IgD-negative memory B cell (primary cell): Measurements from ENCODE around the gene TAAR9. TPM values are rescaled to one million over a fixed set of nuclear protein-coding genes. Genes with fewer than 3 reads are reported as not detected.
A peak's percentile ranks its signal among the peaks of the same experiment; 100 is the strongest.

Experiments used
- H3K27ac Mint-ChIP-seq, 3 donors: one replicate each; pipeline ENCODE4 v1.8.0; 2020 to 2022; ENCODE audit warnings: mild to moderate bottlenecking in 3 of 3, mixed read lengths in 3 of 3, moderate library complexity in 1 of 3
- H3K27me3 Mint-ChIP-seq: one replicate; pipeline ENCODE4 v1.8.0; 2021; ENCODE audit warnings: mixed read lengths
- H3K36me3 Mint-ChIP-seq: one replicate; pipeline ENCODE4 v1.8.0; 2020; ENCODE audit warnings: mild to moderate bottlenecking, mixed read lengths
- H3K4me1 Mint-ChIP-seq, 3 donors: one replicate each; pipeline ENCODE4 v1.8.0; 2020 to 2022; ENCODE audit warnings: mixed read lengths in 3 of 3, mild to moderate bottlenecking in 1 of 3
- H3K4me3 Mint-ChIP-seq, 4 donors: one replicate each; pipeline ENCODE4 v1.8.0; 2020 to 2022; ENCODE audit warnings: mild to moderate bottlenecking in 4 of 4, mixed read lengths in 4 of 4, moderate library complexity in 3 of 4
- H3K9me3 Mint-ChIP-seq, 3 donors: one replicate each; pipeline ENCODE4 v1.8.0; 2020 to 2021; ENCODE audit warnings: mixed read lengths in 3 of 3, mild to moderate bottlenecking in 1 of 3
- polyA plus RNA-seq: library from polyadenylated mRNA; unstranded; fragments of 300-500 nt; fragmentation: Illumina TruSeq; gene quantifications from one replicate; pipeline ENCODE4 v1.2.3, GENCODE V29; 2021

The TAAR9 gene
- polyA plus RNA-seq, 1 donor from 2014 or later, result not detected

- Mint-ChIP-seq H3K27me3 (no peaks in the 10 kb centered on the region), H3K36me3 (peaks cover 2% of the 10 kb centered on the region), H3K9me3 (no peaks in the 10 kb centered on the region), H3K4me1 (peaks cover 61 to 71% (median 68%) of the 10 kb centered on the region in 3 donors), H3K27ac (peak overlapping the region; percentile 26 to 60 (median 34)), H3K4me3 (peak overlapping the region in 3 of 4 donors; percentile 67 to 85 (median 67))
Observed at GRCh38 chr6:132506869-132507808, 30.9 kb upstream of the TAAR9 start.

- no peaks in the 10 kb centered on the region for H3K27me3 Mint-ChIP-seq
- H3K9me3 Mint-ChIP-seq, result no peaks in the 10 kb centered on the region
- peaks cover 2% of the 10 kb centered on the region for H3K36me3 Mint-ChIP-seq
- peak overlapping the region; percentile 92 to 96 (median 94) for H3K4me3 Mint-ChIP-seq
- peak overlapping the region; percentile 81 to 93 (median 89) for H3K27ac Mint-ChIP-seq
- H3K4me1 Mint-ChIP-seq, result peaks cover 49 to 53% (median 52%) of the 10 kb centered on the region in 3 donors
Observed at GRCh38 chr6:132511210-132511830, 26.8 kb upstream of the TAAR9 start.

GRCh38 chr6:132511831-132512220, 26.3 kb upstream of the TAAR9 start:
- peaks cover 44 to 48% (median 47%) of the 10 kb centered on the region in 3 donors for H3K4me1 Mint-ChIP-seq
- peak overlapping the region; percentile 81 to 93 (median 89) for H3K27ac Mint-ChIP-seq
- H3K27me3 Mint-ChIP-seq, result no peaks in the 10 kb centered on the region
- peaks cover 2% of the 10 kb centered on the region for H3K36me3 Mint-ChIP-seq
- peak overlapping the region; percentile 92 to 96 (median 94) for H3K4me3 Mint-ChIP-seq
- H3K9me3 Mint-ChIP-seq, result no peaks in the 10 kb centered on the region

- peak overlapping the region; percentile 93 to 94 (median 93) for H3K27ac Mint-ChIP-seq
- peaks cover 2% of the 10 kb centered on the region for H3K36me3 Mint-ChIP-seq
- peaks cover 41 to 45% (median 44%) of the 10 kb centered on the region in 3 donors for H3K4me1 Mint-ChIP-seq
- peak overlapping the region; percentile 92 to 96 (median 94) for H3K4me3 Mint-ChIP-seq
- no peaks in the 10 kb centered on the region for H3K9me3 Mint-ChIP-seq
- no peaks in the 10 kb centered on the region for H3K27me3 Mint-ChIP-seq
Observed at GRCh38 chr6:132512342-132512637, 25.8 kb upstream of the TAAR9 start.

GRCh38 chr6:132512638-132513632, 25.1 kb upstream of the TAAR9 start, which contains the start of gene STX7:
Gene STX7 (minus strand): TSS chr6:132513116. CDS start chr6:132503530, 9,586 bp downstream.
- peaks cover 2% of the 10 kb centered on the region for H3K36me3 Mint-ChIP-seq
- no peaks in the 10 kb centered on the region for H3K9me3 Mint-ChIP-seq
- peak within 1 kb of the TSS; percentile 93 to 96 (median 94) for H3K27ac Mint-ChIP-seq
- peaks cover 35 to 39% (median 38%) of the 10 kb centered on the region in 3 donors for H3K4me1 Mint-ChIP-seq
- no peaks in the 10 kb centered on the region for H3K27me3 Mint-ChIP-seq
- H3K4me3 Mint-ChIP-seq, result peak within 1 kb of the TSS; percentile 96 to 100 (median 96)

- no peaks in the 10 kb centered on the region for H3K27me3 Mint-ChIP-seq
- peak overlapping the region; percentile 93 to 96 (median 94) for H3K27ac Mint-ChIP-seq
- H3K4me1 Mint-ChIP-seq, result peaks cover 28 to 29% (median 28%) of the 10 kb centered on the region in 3 donors
- no peaks in the 10 kb centered on the region for H3K9me3 Mint-ChIP-seq
- peak overlapping the region; percentile 96 to 100 (median 96) for H3K4me3 Mint-ChIP-seq
- H3K36me3 Mint-ChIP-seq, result no peaks in the 10 kb centered on the region
Observed at GRCh38 chr6:132513831-132514545, 24.1 kb upstream of the TAAR9 start.

- no peak overlapping the region for H3K27ac Mint-ChIP-seq
- peaks cover 23 to 25% (median 24%) of the 10 kb centered on the region in 3 donors for H3K4me1 Mint-ChIP-seq
Observed at GRCh38 chr6:132515386-132515785, 22.7 kb upstream of the TAAR9 start.

GRCh38 chr6:132520953-132521352, 17.1 kb upstream of the TAAR9 start:
- peaks cover 1% of the 10 kb centered on the region for H3K27me3 Mint-ChIP-seq
- H3K27ac Mint-ChIP-seq, result no peak overlapping the region
- H3K9me3 Mint-ChIP-seq, result no peaks in the 10 kb centered on the region
- no peaks in the 10 kb centered on the region for H3K36me3 Mint-ChIP-seq
- no peak overlapping the region for H3K4me3 Mint-ChIP-seq
- H3K4me1 Mint-ChIP-seq, result no peaks in the 10 kb centered on the region

More at GRCh38 chr6:132515386-132515785, 22.7 kb upstream of the TAAR9 start:
- Mint-ChIP-seq H3K36me3 (no peaks in the 10 kb centered on the region), H3K9me3 (no peaks in the 10 kb centered on the region), H3K27me3 (no peaks in the 10 kb centered on the region), H3K4me3 (peak overlapping the region in 1 of 4 donors; percentile 23)

GRCh38 chr6:132524646-132525045, 13.4 kb upstream of the TAAR9 start:
- Mint-ChIP-seq H3K36me3 (no peaks in the 10 kb centered on the region), H3K4me1 (peaks cover 0 to 7% (median 1%) of the 10 kb centered on the region in 3 donors), H3K9me3 (peaks cover 0 to 2% (median 0%) of the 10 kb centered on the region in 3 donors), H3K27ac (no peak overlapping the region), H3K4me3 (no peak overlapping the region), H3K27me3 (peaks cover 1% of the 10 kb centered on the region)

GRCh38 chr6:132525866-132526265, 12.2 kb upstream of the TAAR9 start:
- H3K36me3 Mint-ChIP-seq, result no peaks in the 10 kb centered on the region
- no peak overlapping the region for H3K27ac Mint-ChIP-seq
- H3K4me1 Mint-ChIP-seq, result peaks cover 3 to 7% (median 4%) of the 10 kb centered on the region in 3 donors
- peaks cover 0 to 2% (median 0%) of the 10 kb centered on the region in 3 donors for H3K9me3 Mint-ChIP-seq
- no peak overlapping the region for H3K4me3 Mint-ChIP-seq
- peaks cover 1% of the 10 kb centered on the region for H3K27me3 Mint-ChIP-seq

- Mint-ChIP-seq H3K4me3 (no peak overlapping the region), H3K36me3 (no peaks in the 10 kb centered on the region), H3K27me3 (peaks cover 1% of the 10 kb centered on the region), H3K27ac (no peak overlapping the region), H3K4me1 (peaks cover 3 to 7% (median 4%) of the 10 kb centered on the region in 3 donors), H3K9me3 (peaks cover 0 to 2% (median 0%) of the 10 kb centered on the region in 3 donors)
Observed at GRCh38 chr6:132526461-132526860, 11.6 kb upstream of the TAAR9 start.

GRCh38 chr6:132527791-132528190, 10.3 kb upstream of the TAAR9 start:
- Mint-ChIP-seq H3K36me3 (no peaks in the 10 kb centered on the region), H3K27me3 (peaks cover 3% of the 10 kb centered on the region), H3K27ac (no peak overlapping the region), H3K4me3 (no peak overlapping the region), H3K9me3 (peaks cover 0 to 2% (median 0%) of the 10 kb centered on the region in 3 donors), H3K4me1 (peaks cover 3 to 7% (median 4%) of the 10 kb centered on the region in 3 donors)

GRCh38 chr6:132530293-132530974, 7.6 kb upstream of the TAAR9 start:
- peaks cover 2% of the 10 kb centered on the region for H3K27me3 Mint-ChIP-seq
- H3K4me1 Mint-ChIP-seq, result peaks cover 3 to 7% (median 4%) of the 10 kb centered on the region in 3 donors
- peak overlapping the region; percentile 25 to 88 (median 84) for H3K4me3 Mint-ChIP-seq
- H3K36me3 Mint-ChIP-seq, result no peaks in the 10 kb centered on the region
- no peak overlapping the region for H3K27ac Mint-ChIP-seq
- peaks cover 0 to 3% (median 0%) of the 10 kb centered on the region in 3 donors for H3K9me3 Mint-ChIP-seq
